PC-3 (cell line): ENCODE data around the gene UFD1. TPM values are rescaled to one million over a fixed set of nuclear protein-coding genes. Genes with fewer than 3 reads are reported as not detected.
A peak's percentile ranks its signal among the peaks of the same experiment; 100 is the strongest.

Source experiments
- ATAC-seq: fragments of 200-7000 bp; cut with Tn5 transposase; 2 replicates; pipeline ENCODE4 v1.9.1; 2020; ENCODE audit warnings: mild to moderate bottlenecking, moderate library complexity
- Bru-seq: library from RNA; stranded (reverse); fragments of 400-500 nt; gene quantifications from one replicate; lab custom pipeline; 2021; lab: Mats Ljungman, UMichigan
- BruChase-seq, 2 experiments: library from RNA; stranded (reverse); fragments of 400-500 nt; gene quantifications; one replicate each; lab custom pipeline; 2021; lab: Mats Ljungman, UMichigan
- BruUV-seq: library from RNA; stranded (reverse); fragments of 400-500 nt; replicated peaks from 2 replicates; lab custom pipeline; 2021; lab: Mats Ljungman, UMichigan
- CTCF ChIA-PET: fragments of 300-600 bp; sonication (Branson Sonifier 250); formaldehyde crosslinking; loops from one replicate; lab custom pipeline; 2022; ENCODE audit warnings: antibody characterized with exemption; lab: Charles Lee
- POLR2A ChIA-PET: fragments of 300-600 bp; sonication (Branson Sonifier 250); formaldehyde crosslinking; loops from one replicate; lab custom pipeline; 2022; ENCODE audit warnings: antibody characterized with exemption; ENCODE audit not compliant: unreplicated experiment; lab: Charles Lee
- DNase-seq: peaks from one replicate; pipeline ENCODE4 v3.0.0-alpha.2; 2015
- H2AFZ ChIP-seq: fragments of 300-600 bp; sonication (generic); 2 replicates; pipeline ENCODE4 v1.6.0; 2016; ENCODE audit warnings: antibody characterized with exemption, low read length
- H3F3A ChIP-seq: fragments of 300-600 bp; sonication (generic); one replicate; pipeline ENCODE4 v1.6.0; 2017; ENCODE audit warnings: antibody characterized with exemption, low read length, control low read depth, mild to moderate bottlenecking; ENCODE audit not compliant: unreplicated experiment
- H3K27ac ChIP-seq: fragments of 300-600 bp; sonication (generic); 2 replicates; pipeline ENCODE4 v1.5.1; 2016; ENCODE audit warnings: mild to moderate bottlenecking, low read length
- H3K27me3 ChIP-seq: fragments of 300-600 bp; sonication (generic); 2 replicates; pipeline ENCODE4 v1.6.1; 2016; ENCODE audit warnings: low read length, mixed read lengths
- H3K36me3 ChIP-seq: fragments of 300-600 bp; sonication (generic); 2 replicates; pipeline ENCODE4 v1.6.1; 2016; ENCODE audit warnings: low read depth, mixed run types, low read length, mixed read lengths
- H3K4me1 ChIP-seq: fragments of 300-600 bp; sonication (generic); 2 replicates; pipeline ENCODE4 v1.5.1; 2016; ENCODE audit warnings: low read length; ENCODE audit not compliant: insufficient read depth
- H3K4me2 ChIP-seq: fragments of 300-600 bp; sonication (generic); 2 replicates; pipeline ENCODE4 v1.6.0; 2016; ENCODE audit warnings: low read length
- H3K4me3 ChIP-seq: fragments of 300-600 bp; sonication (generic); 2 replicates; pipeline ENCODE4 v1.5.1; 2016; ENCODE audit warnings: mild to moderate bottlenecking, low read length, mixed read lengths
- H3K79me2 ChIP-seq: fragments of 300-600 bp; sonication (generic); 2 replicates; pipeline ENCODE4 v1.6.1; 2017; ENCODE audit warnings: low read length, mixed read lengths
- H3K9ac ChIP-seq: fragments of 300-600 bp; sonication (generic); 2 replicates; pipeline ENCODE4 v1.6.0; 2016; ENCODE audit warnings: mild to moderate bottlenecking, low read length
- H3K9me2 ChIP-seq: fragments of 300-600 bp; sonication (generic); replicated peaks from 2 replicates; pipeline ENCODE4 v1.6.1; 2016; ENCODE audit warnings: mixed run types, low read length, mixed read lengths
- H3K9me3 ChIP-seq: fragments of 300-600 bp; sonication (generic); 2 replicates; pipeline ENCODE4 v1.6.1; 2016; ENCODE audit warnings: low read length, mixed read lengths
- H4K20me1 ChIP-seq: fragments of 300-600 bp; sonication (generic); 2 replicates; pipeline ENCODE4 v1.6.1; 2016; ENCODE audit warnings: low read length, mixed read lengths
- CTCF ChIP-seq: fragments of 300-600 bp; sonication (generic); conservative IDR thresholded peaks from 2 replicates; pipeline ENCODE4 v1.5.1; 2017; ENCODE audit warnings: antibody characterized with exemption, low read depth, mild to moderate bottlenecking, low read length
- EZH2 ChIP-seq: fragments of 300-600 bp; sonication (generic); IDR thresholded peaks from one replicate; pipeline ENCODE4 v1.6.1; 2017; ENCODE audit warnings: antibody characterized with exemption, mild to moderate bottlenecking, low read length; ENCODE audit not compliant: unreplicated experiment
- EZH2phosphoT487 ChIP-seq: fragments of 300-600 bp; sonication (generic); IDR thresholded peaks from 2 replicates; pipeline ENCODE4 v1.6.1; 2018; ENCODE audit warnings: mild to moderate bottlenecking, antibody characterized with exemption, low read length, borderline replicate concordance
- intact Hi-C: fragments of 100-400 bp; cut with micrococcal nuclease; formaldehyde crosslinking; loops from 2 replicates; pipeline ENCODE4 v1.9.0; 2023
- long read RNA-seq: library from polyadenylated mRNA; unstranded; transcript quantifications from one replicate; pipeline ENCODE4 v2.0.0, GENCODE V29; 2021; ENCODE audit not compliant: unreplicated experiment
- total RNA-seq: library from RNA; depleted of rRNA; stranded (reverse); fragments of >200 nt; gene quantifications from 2 replicates; pipeline ENCODE4 v1.2.3, GENCODE V29; 2014; rRNA removed

Gene UFD1
- 92.6 and 95.7 TPM in 2 replicates for total RNA-seq
- percentile 76 among the genes with signal in this experiment for Bru-seq, nascent RNA
- percentile 79 among the genes with signal in this experiment for BruChase-seq, experiment 1, labeled RNA remaining after a 6-hour chase
- percentile 75 among the genes with signal in this experiment for BruChase-seq, experiment 2, labeled RNA remaining after a 2-hour chase
- long read RNA-seq, full-length matches to known transcripts: 49 of 88 reads
- long read RNA-seq, partial matches to known transcripts: 13 of 88 reads
- long read RNA-seq, other reads (novel, unspliced or antisense): 26 of 88 reads

- ATAC-seq: peak; percentile 62
- H3K27me3 ChIP-seq: no peaks in the 10 kb centered on the region
- no peaks in the 10 kb centered on the region for H3F3A ChIP-seq
- H3K79me2 ChIP-seq: peaks cover 72% of the 10 kb centered on the region
- peaks cover 15% of the 10 kb centered on the region for H3K36me3 ChIP-seq
- peak within 1 kb of the TSS; percentile 97 for H3K9ac ChIP-seq
- H3K4me1 ChIP-seq: peaks cover 11% of the 10 kb centered on the region
- intact Hi-C loops: loop anchor here (5.0 kb wide), 1 partner anchor 177 kb away; no protein-coding TSS in a partner anchor
- peak within 1 kb of the TSS; percentile 88 for H3K4me3 ChIP-seq
- TF ChIP-seq CTCF (no peak), EZH2 (no peak), EZH2phosphoT487 (no peak)
- no peaks in the 10 kb centered on the region for H3K9me3 ChIP-seq
- peak within 1 kb of the TSS; percentile 88 for H3K4me2 ChIP-seq
- H2AFZ ChIP-seq: peak within 1 kb of the TSS; percentile 96
- DNase-seq: peak; percentile 63
- ChIA-PET POLR2A (no interaction called here), CTCF (interaction anchor here (1.6 kb wide), 1 partner anchor 151 kb away, joined by 6 read pairs; no protein-coding TSS in a partner anchor)
- peaks cover 29% of the 10 kb centered on the region for H4K20me1 ChIP-seq
- BruUV-seq: no TSS peak
- H3K9me2 ChIP-seq: no peaks in the 10 kb centered on the region
- H3K27ac ChIP-seq: peak within 1 kb of the TSS; percentile 93
Measured at GRCh38 chr22:19478901-19479354, at the start of gene UFD1. TSS of gene UFD1 (minus strand) at chr22:19479193. CDS start at chr22:19479085, 108 bp downstream.

- Histone ChIP-seq H4K20me1 (no peaks in the 10 kb centered on the region), H3K79me2 (no peaks in the 10 kb centered on the region), H3K4me2 (peak overlapping the region; percentile 66), H3K9me2 (no peaks in the 10 kb centered on the region), H3K4me1 (peaks cover 11% of the 10 kb centered on the region), H3K4me3 (no peak overlapping the region; the same call in 1 of the 2 replicates), H3K36me3 (no peaks in the 10 kb centered on the region), H3K9ac (peak overlapping the region; percentile 29; the same call in 1 of the 2 replicates), H3F3A (no peaks in the 10 kb centered on the region), H3K27ac (peak overlapping the region; percentile 37), H3K9me3 (no peaks in the 10 kb centered on the region), H2AFZ (peak overlapping the region; percentile 75), H3K27me3 (no peaks in the 10 kb centered on the region)
- TF ChIP-seq EZH2phosphoT487: no peak
- no peak for TF ChIP-seq CTCF
- TF ChIP-seq EZH2: no peak
- DNase-seq (peak; percentile 69), ATAC-seq (peak; percentile 92)
- POLR2A ChIA-PET: no interaction called here
- no TSS peak for BruUV-seq
- CTCF ChIA-PET: interaction anchor here (0.7 kb wide), 1 partner anchor 102 kb away, joined by 3 read pairs; no protein-coding TSS in a partner anchor
- intact Hi-C loops: no loop called here
Measured at GRCh38 chr22:19527861-19528417, 48.9 kb upstream of the UFD1 start.
